Measurements from ENCODE around the gene ASB4.
"Not testable (repeated sequence)": the region's sequence is repeated elsewhere in the genome, so short reads cannot be mapped to it uniquely, and the experiment has no call there.

Gene ASB4

GRCh38 chr7:95544171-95544570 lies 58.4 kb downstream of the ASB4 start:
- no peak for DNase-seq
- in situ Hi-C loops (cut with HindIII; ENCODE audit: low pct_ligation_motif_present, low pct_unique_long_range_greater_than_20kb, low sequenced_read_pairs) = no loop called here

- DNase-seq = peak; percentile 85
- in situ Hi-C loops (cut with HindIII; ENCODE audit: low pct_ligation_motif_present, low pct_unique_long_range_greater_than_20kb, low sequenced_read_pairs) = no loop called here
Observed at GRCh38 chr7:95545007-95545615, 59.4 kb downstream of the ASB4 start.

GRCh38 chr7:95545673-95546072 lies 59.9 kb downstream of the ASB4 start:
- in situ Hi-C loops (cut with HindIII; ENCODE audit: low pct_ligation_motif_present, low pct_unique_long_range_greater_than_20kb, low sequenced_read_pairs) = no loop called here
- no peak for DNase-seq

- in situ Hi-C loops (cut with HindIII; ENCODE audit: low pct_ligation_motif_present, low pct_unique_long_range_greater_than_20kb, low sequenced_read_pairs) = no loop called here
- DNase-seq = no peak
Observed at GRCh38 chr7:95546647-95547046, 60.9 kb downstream of the ASB4 start.

- no peak for DNase-seq
- in situ Hi-C loops (cut with HindIII; ENCODE audit: low pct_ligation_motif_present, low pct_unique_long_range_greater_than_20kb, low sequenced_read_pairs) = no loop called here
Observed at GRCh38 chr7:95547361-95548348, 61.9 kb downstream of the ASB4 start.

- in situ Hi-C loops (cut with HindIII; ENCODE audit: low pct_ligation_motif_present, low pct_unique_long_range_greater_than_20kb, low sequenced_read_pairs) = no loop called here
- DNase-seq = peak; percentile 87
Observed at GRCh38 chr7:95549818-95550529, 64.2 kb downstream of the ASB4 start.

- in situ Hi-C loops (cut with HindIII; ENCODE audit: low pct_ligation_motif_present, low pct_unique_long_range_greater_than_20kb, low sequenced_read_pairs) = no loop called here
- DNase-seq = no peak
Observed at GRCh38 chr7:95550546-95550945, 64.8 kb downstream of the ASB4 start.

- in situ Hi-C loops (cut with HindIII; ENCODE audit: low pct_ligation_motif_present, low pct_unique_long_range_greater_than_20kb, low sequenced_read_pairs); DNase-seq: not testable (repeated sequence)
Observed at GRCh38 chr7:95552010-95552926, 66.5 kb downstream of the ASB4 start.

GRCh38 chr7:95553939-95554338 lies 68.2 kb downstream of the ASB4 start:
- in situ Hi-C loops (cut with HindIII; ENCODE audit: low pct_ligation_motif_present, low pct_unique_long_range_greater_than_20kb, low sequenced_read_pairs) = no loop called here
- DNase-seq = no peak

GRCh38 chr7:95556777-95557176 lies 71.0 kb downstream of the ASB4 start:
- no peak for DNase-seq
- in situ Hi-C loops (cut with HindIII; ENCODE audit: low pct_ligation_motif_present, low pct_unique_long_range_greater_than_20kb, low sequenced_read_pairs) = no loop called here

- DNase-seq = no peak
- in situ Hi-C loops (cut with HindIII; ENCODE audit: low pct_ligation_motif_present, low pct_unique_long_range_greater_than_20kb, low sequenced_read_pairs) = no loop called here
Observed at GRCh38 chr7:95558864-95559263, 73.1 kb downstream of the ASB4 start.

- in situ Hi-C loops (cut with HindIII; ENCODE audit: low pct_ligation_motif_present, low pct_unique_long_range_greater_than_20kb, low sequenced_read_pairs) = no loop called here
Observed at GRCh38 chr7:95560674-95561073, 74.9 kb downstream of the ASB4 start.

GRCh38 chr7:95569720-95570119 lies 84.0 kb downstream of the ASB4 start:
- in situ Hi-C loops (cut with HindIII; ENCODE audit: low pct_ligation_motif_present, low pct_unique_long_range_greater_than_20kb, low sequenced_read_pairs) = no loop called here
- no peak for DNase-seq

More at GRCh38 chr7:95560674-95561073, 74.9 kb downstream of the ASB4 start:
- no peak for DNase-seq

GRCh38 chr7:95577137-95577536 lies 91.4 kb downstream of the ASB4 start:
- DNase-seq = peak; percentile 87
- in situ Hi-C loops (cut with HindIII; ENCODE audit: low pct_ligation_motif_present, low pct_unique_long_range_greater_than_20kb, low sequenced_read_pairs) = no loop called here

- in situ Hi-C loops (cut with HindIII; ENCODE audit: low pct_ligation_motif_present, low pct_unique_long_range_greater_than_20kb, low sequenced_read_pairs) = no loop called here
- no peak for DNase-seq
Observed at GRCh38 chr7:95578299-95578855, 92.6 kb downstream of the ASB4 start.

GRCh38 chr7:95579318-95579717 lies 93.6 kb downstream of the ASB4 start:
- DNase-seq = no peak
- in situ Hi-C loops (cut with HindIII; ENCODE audit: low pct_ligation_motif_present, low pct_unique_long_range_greater_than_20kb, low sequenced_read_pairs) = no loop called here

- DNase-seq = no peak
- in situ Hi-C loops (cut with HindIII; ENCODE audit: low pct_ligation_motif_present, low pct_unique_long_range_greater_than_20kb, low sequenced_read_pairs) = no loop called here
Observed at GRCh38 chr7:95581467-95581866, 95.7 kb downstream of the ASB4 start.

All from ACHN (cell line).